CD4-positive, CD25-positive, alpha-beta regulatory T cell (primary cell): ENCODE measurements around the gene ING2. TPM values are rescaled to one million over a fixed set of nuclear protein-coding genes. Genes with fewer than 3 reads are reported as not detected.

Source experiments
- ATAC-seq, 2 donors: fragments of 150-1000 bp; cut with Tn5 transposase; one replicate each; pipeline ENCODE4 v1.10.0; 2021; ENCODE audit warnings: low read depth in 2 of 2, moderate number of reproducible peaks in 2 of 2, moderate library complexity in 1 of 2
- DNase-seq, 3 donors: peaks; one replicate each; pipeline versions ENCODE4 v3.0.0 to v3.0.0-alpha.2; 2012 to 2022; ENCODE audit warnings: mixed read lengths in 1 of 3
- H3K27ac ChIP-seq: one replicate; pipeline ENCODE4 v1.7.0; 2013; ENCODE audit warnings: mild to moderate bottlenecking, low read length; ENCODE audit not compliant: insufficient read depth, poor library complexity, severe bottlenecking
- H3K27me3 ChIP-seq: one replicate; pipeline ENCODE4 v1.7.0; 2013; ENCODE audit warnings: low read length; ENCODE audit not compliant: control insufficient read depth, insufficient read depth
- H3K36me3 ChIP-seq: one replicate; pipeline ENCODE4 v1.7.0; 2013; ENCODE audit warnings: mild to moderate bottlenecking, low read length, moderate library complexity; ENCODE audit not compliant: control insufficient read depth, insufficient read depth
- H3K4me1 ChIP-seq: 2 replicates; pipeline ENCODE4 v1.7.0; 2013; ENCODE audit warnings: mild to moderate bottlenecking, low read length; ENCODE audit not compliant: insufficient read depth, control insufficient read depth, poor library complexity, severe bottlenecking
- H3K4me3 ChIP-seq: one replicate; pipeline ENCODE4 v1.7.0; 2013; ENCODE audit warnings: low read depth, mild to moderate bottlenecking, low read length, moderate library complexity
- H3K9me3 ChIP-seq, 2 experiments: 1 replicate in 1 of 2; 2 replicates in 1 of 2; pipeline ENCODE4 v1.7.0; 2013; ENCODE audit warnings: low read length in 2 of 2, mild to moderate bottlenecking in 1 of 2, moderate library complexity in 1 of 2; ENCODE audit not compliant: control insufficient read depth in 2 of 2
- H3K27ac Mint-ChIP-seq, 3 donors: one replicate each; pipeline ENCODE4 v1.8.0; 2020 to 2022; ENCODE audit warnings: mild to moderate bottlenecking in 3 of 3, mixed read lengths in 3 of 3, moderate library complexity in 2 of 3
- H3K27me3 Mint-ChIP-seq: one replicate; pipeline ENCODE4 v1.8.0; 2022; ENCODE audit warnings: mild to moderate bottlenecking, mixed read lengths
- H3K36me3 Mint-ChIP-seq: one replicate; pipeline ENCODE4 v1.8.0; 2020; ENCODE audit warnings: mixed read lengths
- H3K4me1 Mint-ChIP-seq, 4 donors: one replicate each; pipeline ENCODE4 v1.8.0; 2020 to 2022; ENCODE audit warnings: mixed read lengths in 4 of 4, mild to moderate bottlenecking in 1 of 4
- H3K4me3 Mint-ChIP-seq, 4 donors: one replicate each; pipeline ENCODE4 v1.8.0; 2020 to 2022; ENCODE audit warnings: mild to moderate bottlenecking in 4 of 4, mixed read lengths in 4 of 4, moderate library complexity in 3 of 4
- H3K9me3 Mint-ChIP-seq, 7 donors: one replicate each; pipeline ENCODE4 v1.8.0; 2020 to 2022; ENCODE audit warnings: mixed read lengths in 7 of 7, mild to moderate bottlenecking in 3 of 7, moderate library complexity in 2 of 7
- polyA plus RNA-seq, 4 donors: library from polyadenylated mRNA; unstranded; fragments of 300-500 nt; fragmentation: Illumina TruSeq; gene quantifications; one replicate each; pipeline ENCODE4 v1.2.3, GENCODE V29; 2021
- total RNA-seq: library from RNA; stranded (reverse); gene quantifications from one replicate; pipeline ENCODE4 v1.2.3, GENCODE V29; 2022

The ING2 gene
- total and polyA plus RNA-seq, 5 donors from 2014 or later: 9.1 to 17.2 (median 13.9) TPM

- Histone ChIP-seq H3K4me1 (no peaks in the 10 kb centered on the region), H3K27me3 (peaks cover 2% of the 10 kb centered on the region), H3K27ac (no peak overlapping the region), H3K36me3 (no peaks in the 10 kb centered on the region), H3K9me3 (no peaks in the 10 kb centered on the region), H3K4me3 (no peak overlapping the region)
- Mint-ChIP-seq H3K4me1 (no peaks in the 10 kb centered on the region), H3K27ac (no peak overlapping the region), H3K36me3 (no peaks in the 10 kb centered on the region), H3K9me3 (peaks cover 0 to 4% (median 0%) of the 10 kb centered on the region in 7 donors), H3K4me3 (no peak overlapping the region), H3K27me3 (peaks cover 7% of the 10 kb centered on the region)
- DNase-seq: no peak
- ATAC-seq: no peak
These were observed 48.9 kb downstream of the ING2 start for GRCh38 chr4:183553601-183554345.

GRCh38 chr4:183554346-183554686 is 49.5 kb downstream of the ING2 start:
- Mint-ChIP-seq H3K4me3 (no peak overlapping the region), H3K27me3 (peaks cover 4% of the 10 kb centered on the region), H3K27ac (no peak overlapping the region), H3K4me1 (no peaks in the 10 kb centered on the region), H3K36me3 (no peaks in the 10 kb centered on the region), H3K9me3 (peaks cover 0 to 4% (median 0%) of the 10 kb centered on the region in 7 donors)
- no peak for DNase-seq
- peaks cover 2% of the 10 kb centered on the region for H3K27me3 ChIP-seq
- no peaks in the 10 kb centered on the region for H3K4me1 ChIP-seq
- ATAC-seq: no peak
- H3K9me3 ChIP-seq: no peaks in the 10 kb centered on the region
- H3K27ac ChIP-seq: no peak overlapping the region
- no peaks in the 10 kb centered on the region for H3K36me3 ChIP-seq
- H3K4me3 ChIP-seq: no peak overlapping the region

DNA sequence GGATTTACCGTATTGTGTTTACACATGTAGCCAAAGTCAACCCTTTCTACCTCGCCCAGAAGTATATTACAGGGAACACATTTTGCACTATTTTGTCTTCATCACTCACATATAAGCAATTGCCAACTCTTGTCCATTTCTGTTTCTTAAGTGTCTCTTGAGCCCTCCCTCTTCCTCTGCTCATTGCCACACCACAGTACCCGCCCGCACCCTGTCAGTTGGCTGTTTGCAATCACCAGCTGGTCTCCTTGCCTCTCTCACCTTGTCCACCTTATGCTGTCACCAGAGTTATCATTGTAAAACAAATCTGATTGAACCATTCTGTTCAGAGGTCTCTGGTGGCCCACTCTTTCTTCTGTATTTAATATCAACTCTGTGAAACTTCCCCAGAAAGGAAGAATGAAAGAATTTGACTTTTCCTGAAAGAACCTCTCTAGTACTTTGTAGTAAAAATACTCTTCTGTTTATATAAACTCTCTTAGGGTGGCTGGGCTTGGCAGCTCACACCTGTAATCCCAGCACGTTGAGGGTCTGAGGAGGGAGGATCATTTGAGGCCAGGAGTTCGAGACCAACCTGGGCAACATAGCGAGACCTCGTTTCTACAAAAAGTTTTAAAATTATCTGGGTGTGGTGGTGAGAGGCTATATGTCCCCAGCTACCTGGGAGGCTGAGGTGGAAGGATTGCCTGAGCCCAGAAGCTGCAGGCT is 50.2 kb downstream of the ING2 start:
- H3K27me3 Mint-ChIP-seq: peaks cover 4% of the 10 kb centered on the region
- Histone ChIP-seq H3K9me3 (no peaks in the 10 kb centered on the region), H3K27me3 (peaks cover 2% of the 10 kb centered on the region), H3K27ac (no peak overlapping the region), H3K4me3 (no peak overlapping the region), H3K36me3 (no peaks in the 10 kb centered on the region), H3K4me1 (no peaks in the 10 kb centered on the region)
- H3K27ac Mint-ChIP-seq: no peak overlapping the region
- peaks cover 0 to 4% (median 0%) of the 10 kb centered on the region in 7 donors for H3K9me3 Mint-ChIP-seq
- no peak overlapping the region for H3K4me3 Mint-ChIP-seq
- no peaks in the 10 kb centered on the region for H3K36me3 Mint-ChIP-seq
- DNase-seq: no peak
- ATAC-seq: no peak
- no peaks in the 10 kb centered on the region for H3K4me1 Mint-ChIP-seq

GRCh38 chr4:183556947-183557346 is 52.1 kb downstream of the ING2 start:
- Histone ChIP-seq H3K9me3 (no peaks in the 10 kb centered on the region), H3K27me3 (no peaks in the 10 kb centered on the region), H3K4me3 (no peak overlapping the region), H3K36me3 (no peaks in the 10 kb centered on the region), H3K4me1 (no peaks in the 10 kb centered on the region), H3K27ac (no peak overlapping the region)
- DNase-seq: no peak
- Mint-ChIP-seq H3K27me3 (peaks cover 9% of the 10 kb centered on the region), H3K36me3 (no peaks in the 10 kb centered on the region), H3K9me3 (peaks cover 0 to 1% (median 0%) of the 10 kb centered on the region in 7 donors), H3K27ac (no peak overlapping the region), H3K4me1 (no peaks in the 10 kb centered on the region), H3K4me3 (no peak overlapping the region)
- ATAC-seq: no peak

- DNase-seq (no peak), ATAC-seq (no peak)
- Mint-ChIP-seq H3K27ac (no peak overlapping the region), H3K27me3 (peaks cover 12% of the 10 kb centered on the region), H3K4me3 (no peak overlapping the region), H3K9me3 (no peaks in the 10 kb centered on the region), H3K4me1 (no peaks in the 10 kb centered on the region), H3K36me3 (no peaks in the 10 kb centered on the region)
- no peak overlapping the region for H3K27ac ChIP-seq
- H3K27me3 ChIP-seq: no peaks in the 10 kb centered on the region
- H3K4me1 ChIP-seq: no peaks in the 10 kb centered on the region
- no peaks in the 10 kb centered on the region for H3K36me3 ChIP-seq
- no peaks in the 10 kb centered on the region for H3K9me3 ChIP-seq
- no peak overlapping the region for H3K4me3 ChIP-seq
These were observed 52.8 kb downstream of the ING2 start for GRCh38 chr4:183557611-183558010.

DNA sequence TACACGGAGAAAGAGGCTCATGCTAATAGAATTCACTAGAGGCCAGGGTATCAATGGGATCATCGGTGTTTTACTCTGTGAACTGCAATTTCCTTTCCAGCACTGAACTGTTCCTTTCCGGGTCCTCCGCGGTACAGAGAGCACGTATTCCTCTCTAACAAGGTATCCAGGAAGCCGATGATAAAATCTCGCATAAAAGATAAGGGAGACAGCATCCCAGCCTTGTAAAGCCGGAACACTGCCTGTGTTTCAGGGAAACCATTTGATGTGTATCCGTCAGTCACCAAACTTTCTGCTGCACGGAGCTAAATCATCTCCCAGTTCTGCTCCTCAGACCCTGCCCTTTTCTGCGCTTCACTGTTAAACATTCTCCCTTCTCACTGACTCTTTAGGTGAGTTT is 54.0 kb downstream of the ING2 start:
- H3K36me3 ChIP-seq: no peaks in the 10 kb centered on the region
- no peak for ATAC-seq
- H3K4me3 ChIP-seq: no peak overlapping the region
- H3K4me1 Mint-ChIP-seq: no peaks in the 10 kb centered on the region
- H3K9me3 Mint-ChIP-seq: no peaks in the 10 kb centered on the region
- H3K9me3 ChIP-seq: no peaks in the 10 kb centered on the region
- no peaks in the 10 kb centered on the region for H3K36me3 Mint-ChIP-seq
- H3K27me3 Mint-ChIP-seq: peaks cover 16% of the 10 kb centered on the region
- H3K27me3 ChIP-seq: no peaks in the 10 kb centered on the region
- no peaks in the 10 kb centered on the region for H3K4me1 ChIP-seq
- no peak overlapping the region for H3K4me3 Mint-ChIP-seq
- DNase-seq: no peak
- H3K27ac Mint-ChIP-seq: no peak overlapping the region
- H3K27ac ChIP-seq: no peak overlapping the region

GRCh38 chr4:183561905-183562304 is 57.0 kb downstream of the ING2 start:
- no peak for DNase-seq
- H3K4me3 Mint-ChIP-seq: no peak overlapping the region
- peaks cover 17% of the 10 kb centered on the region for H3K27me3 Mint-ChIP-seq
- peaks cover 0 to 2% (median 0%) of the 10 kb centered on the region in 7 donors for H3K9me3 Mint-ChIP-seq
- Histone ChIP-seq H3K27ac (no peak overlapping the region), H3K4me1 (no peaks in the 10 kb centered on the region), H3K9me3 (no peaks in the 10 kb centered on the region), H3K4me3 (no peak overlapping the region), H3K27me3 (no peaks in the 10 kb centered on the region), H3K36me3 (no peaks in the 10 kb centered on the region)
- ATAC-seq: no peak
- H3K4me1 Mint-ChIP-seq: peaks cover 0 to 2% (median 0%) of the 10 kb centered on the region in 4 donors
- no peaks in the 10 kb centered on the region for H3K36me3 Mint-ChIP-seq
- H3K27ac Mint-ChIP-seq: no peak overlapping the region
